GM12872 (cell line): ENCODE data around the gene IRF2BPL.

Experiments
- TF ChIP-seq, protein P1 (sequence below): IDR thresholded peaks from 3 replicates; pipeline ENCODE4 v1.5.1; 2011; ENCODE audit warnings: low read depth, mild to moderate bottlenecking, low read length, moderate library complexity; ENCODE audit not compliant: insufficient read depth

Gene IRF2BPL

DNA sequence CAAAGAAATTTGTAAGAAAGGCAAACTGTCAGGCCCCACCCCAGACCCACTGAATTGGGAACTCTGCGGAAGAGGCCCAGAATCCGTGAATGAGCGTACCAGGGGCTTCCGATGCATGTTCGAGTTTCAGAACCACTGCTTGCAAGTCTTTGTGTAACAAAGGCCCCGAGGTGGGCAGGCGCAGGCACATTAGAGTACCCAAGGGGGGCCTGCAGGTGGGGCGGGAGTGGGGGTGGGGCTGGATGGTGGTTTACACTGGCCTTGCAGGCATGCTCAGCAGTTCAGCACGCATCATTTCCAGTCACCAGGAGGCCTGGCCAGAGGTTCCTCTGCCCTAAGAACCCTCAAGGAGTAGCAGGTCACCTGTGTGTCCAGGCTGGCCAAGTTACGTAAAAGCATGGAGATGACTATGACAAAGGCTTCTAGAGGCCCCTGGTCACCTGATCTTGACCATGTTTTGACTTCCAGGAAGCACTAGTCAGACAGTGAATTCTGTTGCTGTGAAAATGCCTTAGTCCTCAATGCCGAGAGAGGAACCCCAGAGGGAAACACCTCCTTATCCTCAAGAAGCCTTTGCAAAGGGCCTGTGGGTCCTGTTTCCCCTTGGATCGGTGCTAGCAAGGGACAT is 33.2 kb upstream of the IRF2BPL start:
- TF ChIP-seq, protein P1, sequence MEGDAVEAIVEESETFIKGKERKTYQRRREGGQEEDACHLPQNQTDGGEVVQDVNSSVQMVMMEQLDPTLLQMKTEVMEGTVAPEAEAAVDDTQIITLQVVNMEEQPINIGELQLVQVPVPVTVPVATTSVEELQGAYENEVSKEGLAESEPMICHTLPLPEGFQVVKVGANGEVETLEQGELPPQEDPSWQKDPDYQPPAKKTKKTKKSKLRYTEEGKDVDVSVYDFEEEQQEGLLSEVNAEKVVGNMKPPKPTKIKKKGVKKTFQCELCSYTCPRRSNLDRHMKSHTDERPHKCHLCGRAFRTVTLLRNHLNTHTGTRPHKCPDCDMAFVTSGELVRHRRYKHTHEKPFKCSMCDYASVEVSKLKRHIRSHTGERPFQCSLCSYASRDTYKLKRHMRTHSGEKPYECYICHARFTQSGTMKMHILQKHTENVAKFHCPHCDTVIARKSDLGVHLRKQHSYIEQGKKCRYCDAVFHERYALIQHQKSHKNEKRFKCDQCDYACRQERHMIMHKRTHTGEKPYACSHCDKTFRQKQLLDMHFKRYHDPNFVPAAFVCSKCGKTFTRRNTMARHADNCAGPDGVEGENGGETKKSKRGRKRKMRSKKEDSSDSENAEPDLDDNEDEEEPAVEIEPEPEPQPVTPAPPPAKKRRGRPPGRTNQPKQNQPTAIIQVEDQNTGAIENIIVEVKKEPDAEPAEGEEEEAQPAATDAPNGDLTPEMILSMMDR = no peak

DNA sequence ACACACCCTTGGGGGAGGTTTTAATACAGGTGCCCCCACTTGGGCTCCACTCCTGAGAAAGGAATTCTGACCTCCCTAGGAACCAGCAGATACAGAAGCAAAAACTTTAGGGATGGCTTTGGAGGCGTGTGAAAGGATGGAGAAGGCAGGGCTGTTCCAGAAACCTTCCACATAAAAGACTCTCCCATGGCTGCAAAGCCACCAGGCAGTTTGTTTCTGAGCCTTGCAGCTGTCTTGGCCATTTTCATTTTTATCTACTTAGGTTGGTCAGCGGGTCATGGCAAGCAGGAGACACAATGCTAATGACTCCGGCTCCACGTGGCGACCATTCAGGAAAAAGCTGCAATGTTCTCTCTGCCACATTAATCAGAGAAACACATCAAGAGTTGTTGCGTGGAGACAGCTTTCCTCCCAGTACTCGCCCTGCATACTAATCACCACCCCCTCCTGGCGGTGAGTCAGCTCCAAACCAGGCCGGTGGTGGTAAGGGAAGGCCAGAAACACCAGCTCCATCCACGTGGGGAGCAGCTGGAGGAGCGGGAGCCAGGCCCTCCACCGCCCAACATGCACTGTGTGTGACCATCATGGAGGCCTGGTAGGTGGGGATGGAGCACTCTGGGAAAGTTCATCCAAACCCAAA is 30.9 kb upstream of the IRF2BPL start:
- TF ChIP-seq, protein P1 = no peak

DNA sequence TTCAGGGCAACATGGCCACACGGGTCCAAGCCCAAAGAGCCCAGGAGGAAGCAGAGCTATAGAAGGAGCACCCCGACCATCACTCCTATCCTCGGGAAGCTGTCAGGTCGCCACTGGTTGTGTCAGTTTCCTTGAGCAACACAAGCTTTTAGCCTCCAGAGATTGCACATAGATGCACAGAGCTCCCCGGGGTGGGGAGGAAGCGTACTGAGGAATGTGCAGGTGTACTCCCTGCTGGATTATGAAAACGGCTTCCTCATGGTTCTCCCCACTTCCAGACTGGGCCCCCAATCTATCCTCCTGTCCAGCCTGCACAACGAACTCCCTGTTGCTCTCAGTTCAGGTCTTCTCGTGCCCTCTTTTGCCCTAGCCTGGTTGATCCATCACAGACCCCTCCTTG is 30.3 kb upstream of the IRF2BPL start:
- TF ChIP-seq, protein P1 = no peak

DNA sequence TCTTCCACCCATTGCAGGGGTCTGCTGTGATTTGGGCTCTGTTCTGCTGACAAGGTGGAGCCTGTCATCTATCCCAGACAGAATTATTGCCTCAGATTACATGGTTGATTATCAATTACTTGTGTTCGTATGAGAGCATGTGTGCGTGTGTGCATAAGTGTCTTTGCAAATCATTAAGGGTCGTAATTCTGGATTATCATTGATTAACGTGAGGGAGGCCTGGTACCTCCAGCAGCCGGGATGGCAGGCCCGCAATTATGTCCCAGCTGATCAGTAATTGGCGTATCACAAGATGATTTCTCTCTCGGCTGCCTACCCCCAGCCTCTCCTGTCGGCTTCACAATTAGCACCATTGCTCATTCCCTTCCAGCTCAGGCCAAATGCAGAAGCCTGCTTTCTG is 29.6 kb upstream of the IRF2BPL start:
- TF ChIP-seq, protein P1 = no peak

DNA sequence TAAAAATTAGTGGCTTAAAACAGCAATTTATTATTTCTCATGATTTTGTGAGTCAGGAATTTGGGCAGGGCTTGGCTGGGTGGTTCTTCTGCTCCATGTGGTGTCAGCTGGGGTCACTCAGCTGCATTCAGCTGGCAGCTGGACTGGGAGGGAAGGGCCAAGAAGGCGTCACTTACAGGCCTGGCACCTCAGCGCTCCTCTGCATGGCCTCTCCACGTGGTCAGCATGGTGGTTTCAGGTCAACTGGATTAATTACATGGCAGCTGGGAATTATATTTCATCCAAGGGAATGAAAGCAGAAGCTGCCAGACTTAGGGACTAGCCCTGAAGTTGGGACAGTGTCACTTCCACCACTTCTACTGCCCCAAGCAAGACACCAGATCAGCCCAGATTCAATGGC is 27.5 kb upstream of the IRF2BPL start:
- TF ChIP-seq, protein P1 = no peak

DNA sequence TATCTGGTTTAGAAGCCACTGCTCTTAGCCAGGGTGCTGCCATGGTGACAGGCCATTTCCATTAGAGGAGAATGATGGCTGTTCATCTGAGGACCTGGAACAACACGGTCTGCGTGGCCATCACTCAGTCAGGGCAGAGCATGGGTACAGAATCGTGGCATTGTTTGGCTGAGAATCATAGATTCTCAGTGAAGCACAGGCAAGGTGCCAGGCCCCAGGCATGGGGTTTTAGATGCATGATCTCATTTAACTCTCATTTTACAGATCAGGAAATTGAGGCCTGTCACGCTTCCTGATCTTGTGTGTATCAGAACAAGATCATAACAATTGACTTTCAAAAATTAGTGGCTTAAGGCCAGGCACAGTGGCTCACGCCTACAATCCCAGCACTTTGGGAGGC is 26.8 kb upstream of the IRF2BPL start:
- TF ChIP-seq, protein P1 = no peak

DNA sequence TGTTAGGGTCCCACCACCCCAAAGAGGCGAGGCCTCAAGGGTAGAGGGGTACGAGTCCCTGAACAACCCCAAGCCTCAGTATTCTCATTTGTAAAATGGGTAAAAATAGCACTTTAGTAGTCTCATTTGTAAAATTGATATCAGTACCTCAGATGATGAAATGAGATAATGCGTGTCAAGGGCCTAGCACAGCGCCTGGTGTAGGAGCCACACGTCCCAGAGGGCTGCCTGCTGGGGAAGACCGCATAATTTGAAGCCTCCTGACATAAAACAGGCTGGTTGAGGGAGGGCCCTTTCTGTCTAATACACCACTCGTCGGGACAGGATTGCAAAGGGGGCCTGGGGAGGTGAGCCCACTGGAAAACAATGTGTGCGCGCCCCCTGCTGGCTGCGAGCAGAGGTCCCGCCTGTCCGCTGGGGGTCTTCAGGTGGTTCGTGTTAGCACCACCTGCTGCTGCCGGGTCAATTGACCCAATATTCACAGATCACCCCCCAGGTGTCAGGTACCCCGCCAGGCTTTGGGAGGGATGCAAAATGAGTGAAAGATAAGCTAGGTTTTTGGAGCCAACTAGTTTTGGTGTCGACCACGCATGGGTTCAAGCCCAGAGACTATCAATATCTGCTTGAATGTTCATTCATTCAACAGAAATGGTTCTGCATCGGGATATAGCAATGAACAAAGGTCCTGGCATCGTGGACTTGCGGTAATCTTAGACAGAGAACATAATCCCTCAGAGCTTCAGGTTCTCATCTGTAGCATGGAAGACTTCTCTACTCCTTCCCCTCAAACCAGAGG is 24.7 kb upstream of the IRF2BPL start:
- TF ChIP-seq, protein P1 = peak; percentile 94
